Skeletal muscle tissue (tissue), 4 donors: ENCODE results near the gene PPIE. TPM values are rescaled to one million over a fixed set of nuclear protein-coding genes. Genes with fewer than 3 reads are reported as not detected.

ENCODE experiments used
- H3K27ac ChIP-seq: one replicate; pipeline ENCODE4 v1.7.0; 2013; ENCODE audit warnings: mild to moderate bottlenecking, low read depth, low read length, inconsistent platforms
- H3K27me3 ChIP-seq, 3 donors: one replicate each; pipeline ENCODE4 v1.7.0; 2013; ENCODE audit warnings: low read length in 3 of 3; ENCODE audit not compliant: control insufficient read depth in 3 of 3, insufficient read depth in 3 of 3
- H3K36me3 ChIP-seq, 3 donors: one replicate each; pipeline ENCODE4 v1.7.0; 2013; ENCODE audit warnings: low read length in 3 of 3; ENCODE audit not compliant: control insufficient read depth in 3 of 3, insufficient read depth in 3 of 3
- H3K4me1 ChIP-seq, 3 donors: one replicate each; pipeline ENCODE4 v1.7.0; 2013; ENCODE audit warnings: low read length in 3 of 3, mild to moderate bottlenecking in 3 of 3; ENCODE audit not compliant: control insufficient read depth in 3 of 3, insufficient read depth in 3 of 3
- H3K4me3 ChIP-seq, 3 donors: one replicate each; pipeline ENCODE4 v1.7.0; 2013; ENCODE audit warnings: low read length in 3 of 3
- H3K9ac ChIP-seq, 3 donors: one replicate each; pipeline ENCODE4 v1.7.0; 2013; ENCODE audit warnings: low read length in 3 of 3, mild to moderate bottlenecking in 3 of 3, moderate library complexity in 2 of 3, low read depth in 1 of 3
- H3K9me3 ChIP-seq, 3 donors: one replicate each; pipeline ENCODE4 v1.7.0; 2013; ENCODE audit warnings: low read length in 3 of 3; ENCODE audit not compliant: control insufficient read depth in 3 of 3
- total RNA-seq: library from RNA; depleted of rRNA; stranded (reverse); fragments of >200 nt; gene quantifications from one replicate; pipeline ENCODE4 v1.2.3, GENCODE V29; 2014
- donor health status: Osteomylitis.

The PPIE gene
- total RNA-seq = 24.5 TPM

- H3K9ac ChIP-seq = peak within 1 kb of the TSS; percentile 87 to 96 (median 96)
- no peaks in the 10 kb centered on the region for H3K9me3 ChIP-seq
- H3K4me3 ChIP-seq = peak within 1 kb of the TSS; percentile 96 to 98 (median 97)
- H3K27me3 ChIP-seq = no peaks in the 10 kb centered on the region
- H3K27ac ChIP-seq = peak within 1 kb of the TSS; percentile 70
- H3K4me1 ChIP-seq = peaks cover 11 to 20% (median 13%) of the 10 kb centered on the region in 3 donors
- peaks cover 14 to 37% (median 25%) of the 10 kb centered on the region in 3 donors for H3K36me3 ChIP-seq
These were observed at the start of gene PPIE for GRCh38 chr1:39738622-39739366. TSS of gene PPIE (plus strand) at chr1:39738882. CDS start at chr1:39738901, 19 bp downstream.

GRCh38 chr1:39689214-39689613 lies 49.5 kb upstream of the PPIE start:
- Histone ChIP-seq H3K9me3 (no peaks in the 10 kb centered on the region), H3K9ac (no peak overlapping the region), H3K36me3 (no peaks in the 10 kb centered on the region), H3K27ac (no peak overlapping the region), H3K4me1 (peaks cover 21 to 25% (median 23%) of the 10 kb centered on the region in 3 donors), H3K27me3 (peaks cover 25 to 36% (median 30%) of the 10 kb centered on the region in 3 donors), H3K4me3 (no peak overlapping the region)

DNA sequence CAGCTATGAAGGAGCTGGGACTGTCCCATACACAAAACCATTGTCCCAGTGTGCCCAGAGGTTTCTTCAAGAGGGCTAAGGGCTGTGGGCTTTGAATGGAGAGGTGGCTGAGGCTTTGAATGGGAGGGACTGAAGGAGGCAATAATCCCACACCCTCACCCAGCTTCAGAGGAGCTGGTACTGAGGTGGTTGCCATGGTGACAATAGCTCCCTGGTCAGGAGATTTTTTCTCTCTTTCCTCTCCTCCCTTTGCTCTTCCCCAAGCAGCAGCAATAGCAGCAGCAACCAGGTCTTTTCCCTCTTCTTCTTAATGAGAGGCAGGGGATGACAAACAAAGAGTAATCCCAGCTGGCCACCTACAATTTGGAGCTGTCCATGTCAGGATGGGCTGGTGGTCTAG lies 49.0 kb upstream of the PPIE start:
- Histone ChIP-seq H3K4me3 (no peak overlapping the region), H3K9ac (no peak overlapping the region), H3K36me3 (no peaks in the 10 kb centered on the region), H3K9me3 (no peaks in the 10 kb centered on the region), H3K27me3 (peaks cover 21 to 34% (median 26%) of the 10 kb centered on the region in 3 donors), H3K27ac (no peak overlapping the region), H3K4me1 (peaks cover 25 to 29% (median 27%) of the 10 kb centered on the region in 3 donors)

DNA sequence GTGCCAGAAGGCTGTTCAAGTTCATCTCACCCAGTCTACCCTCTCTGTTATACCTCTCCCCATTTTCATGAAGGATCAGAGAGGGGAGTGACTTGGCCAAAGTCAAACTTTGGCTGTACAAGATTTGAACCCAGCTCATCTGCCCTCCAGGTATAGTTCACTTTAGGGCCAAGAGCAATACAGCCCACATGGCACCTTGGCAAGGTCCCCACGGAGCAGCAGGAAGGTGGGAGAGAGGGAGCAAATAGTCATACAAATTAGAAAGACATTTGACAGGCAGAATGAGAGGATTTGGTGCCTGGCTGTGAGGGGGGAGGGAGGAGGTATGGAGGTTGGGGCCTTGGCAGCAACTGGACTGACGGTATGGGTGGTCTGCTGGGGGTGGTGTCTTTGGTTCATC lies 48.5 kb upstream of the PPIE start:
- no peak overlapping the region for H3K4me3 ChIP-seq
- H3K9ac ChIP-seq = no peak overlapping the region
- H3K36me3 ChIP-seq = no peaks in the 10 kb centered on the region
- H3K9me3 ChIP-seq = no peaks in the 10 kb centered on the region
- H3K4me1 ChIP-seq = peaks cover 30 to 34% (median 33%) of the 10 kb centered on the region in 3 donors
- H3K27ac ChIP-seq = no peak overlapping the region
- H3K27me3 ChIP-seq = peaks cover 19 to 32% (median 24%) of the 10 kb centered on the region in 3 donors

DNA sequence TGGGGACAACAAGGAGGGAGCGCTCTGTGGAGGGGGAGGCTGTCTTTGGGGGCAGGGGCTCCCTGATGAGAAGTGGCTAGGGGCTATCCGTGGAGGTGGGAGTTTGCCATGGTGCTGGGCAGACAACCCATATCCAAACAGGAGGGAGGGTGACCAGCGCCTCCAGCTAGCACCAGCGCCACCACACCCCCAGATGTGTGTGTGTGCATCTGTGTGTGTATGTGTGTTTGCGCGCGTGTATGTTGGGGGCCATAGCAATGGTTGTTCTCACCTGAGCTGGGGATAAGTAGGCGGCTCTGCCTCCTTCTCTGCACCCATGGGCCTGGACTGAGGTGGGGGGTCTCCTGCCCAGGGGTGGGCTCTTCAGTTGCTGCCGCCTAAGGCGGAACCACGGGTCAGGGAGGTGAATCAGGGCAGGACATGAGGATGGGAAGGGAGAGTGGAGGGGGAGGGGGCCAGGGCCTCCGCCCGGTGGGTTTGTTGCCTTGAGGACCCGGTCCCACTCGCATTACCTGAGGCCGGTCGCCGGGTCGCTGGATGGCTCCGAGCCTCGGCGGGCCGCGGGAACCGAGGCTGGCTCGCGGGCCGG lies 47.8 kb upstream of the PPIE start:
- Histone ChIP-seq H3K4me1 (peaks cover 34 to 38% (median 37%) of the 10 kb centered on the region in 3 donors), H3K27ac (no peak overlapping the region), H3K9ac (peak overlapping the region in 1 of 3 donors; percentile 25), H3K27me3 (peaks cover 19 to 32% (median 24%) of the 10 kb centered on the region in 3 donors), H3K4me3 (peak overlapping the region in 2 of 3 donors; percentile 58 to 70), H3K9me3 (no peaks in the 10 kb centered on the region), H3K36me3 (no peaks in the 10 kb centered on the region)

DNA sequence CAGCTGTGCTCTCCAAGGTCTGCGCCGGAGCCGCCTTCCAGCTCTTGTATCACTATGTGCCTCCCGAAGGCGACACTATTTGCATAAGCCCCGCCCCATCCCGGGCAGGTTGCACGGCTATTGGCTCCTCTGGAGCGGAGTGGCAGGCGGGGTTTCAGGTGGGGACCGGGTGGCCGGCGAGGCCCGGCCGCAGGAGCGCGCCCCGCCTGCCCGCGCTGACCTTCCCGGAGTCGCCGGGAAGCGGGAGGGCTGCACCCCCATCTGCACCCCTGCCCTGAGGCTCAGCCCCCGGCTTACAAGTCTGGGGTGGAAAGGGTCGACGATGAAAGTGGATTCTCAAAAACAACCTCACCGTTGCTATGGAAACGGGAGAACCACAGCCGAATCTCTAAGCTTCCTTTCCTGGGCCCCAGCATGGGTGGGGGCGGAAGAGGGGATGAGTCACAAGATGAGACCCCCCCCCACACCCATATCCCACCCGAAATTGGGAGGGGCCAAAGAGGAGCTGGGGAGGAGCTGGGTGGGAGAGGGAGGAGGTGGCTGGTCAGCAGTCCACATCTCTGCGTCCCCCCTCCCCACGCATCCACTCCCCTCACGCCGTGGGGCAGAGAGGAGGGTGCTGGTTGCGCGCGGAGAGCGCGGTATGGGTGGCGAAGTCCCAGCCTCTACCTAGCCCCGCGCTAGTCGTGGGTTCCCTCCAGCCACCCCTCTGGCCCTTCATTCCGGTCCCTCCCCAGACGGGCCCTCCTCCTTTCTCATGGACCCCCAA lies 47.1 kb upstream of the PPIE start, which contains the start of gene HPCAL4:
Gene HPCAL4 (minus strand): TSS at position 51 of the 769 bp plus-strand sequence. CDS start 6,830 bp downstream, outside the sequence.
- Histone ChIP-seq H3K27me3 (peaks cover 19 to 32% (median 24%) of the 10 kb centered on the region in 3 donors), H3K9me3 (no peaks in the 10 kb centered on the region), H3K27ac (no peak within 1 kb of the TSS), H3K4me3 (peak within 1 kb of the TSS; percentile 43 to 70 (median 58)), H3K9ac (peak within 1 kb of the TSS in 2 of 3 donors; percentile 32 to 33), H3K36me3 (no peaks in the 10 kb centered on the region), H3K4me1 (peaks cover 34 to 38% (median 37%) of the 10 kb centered on the region in 3 donors)

DNA sequence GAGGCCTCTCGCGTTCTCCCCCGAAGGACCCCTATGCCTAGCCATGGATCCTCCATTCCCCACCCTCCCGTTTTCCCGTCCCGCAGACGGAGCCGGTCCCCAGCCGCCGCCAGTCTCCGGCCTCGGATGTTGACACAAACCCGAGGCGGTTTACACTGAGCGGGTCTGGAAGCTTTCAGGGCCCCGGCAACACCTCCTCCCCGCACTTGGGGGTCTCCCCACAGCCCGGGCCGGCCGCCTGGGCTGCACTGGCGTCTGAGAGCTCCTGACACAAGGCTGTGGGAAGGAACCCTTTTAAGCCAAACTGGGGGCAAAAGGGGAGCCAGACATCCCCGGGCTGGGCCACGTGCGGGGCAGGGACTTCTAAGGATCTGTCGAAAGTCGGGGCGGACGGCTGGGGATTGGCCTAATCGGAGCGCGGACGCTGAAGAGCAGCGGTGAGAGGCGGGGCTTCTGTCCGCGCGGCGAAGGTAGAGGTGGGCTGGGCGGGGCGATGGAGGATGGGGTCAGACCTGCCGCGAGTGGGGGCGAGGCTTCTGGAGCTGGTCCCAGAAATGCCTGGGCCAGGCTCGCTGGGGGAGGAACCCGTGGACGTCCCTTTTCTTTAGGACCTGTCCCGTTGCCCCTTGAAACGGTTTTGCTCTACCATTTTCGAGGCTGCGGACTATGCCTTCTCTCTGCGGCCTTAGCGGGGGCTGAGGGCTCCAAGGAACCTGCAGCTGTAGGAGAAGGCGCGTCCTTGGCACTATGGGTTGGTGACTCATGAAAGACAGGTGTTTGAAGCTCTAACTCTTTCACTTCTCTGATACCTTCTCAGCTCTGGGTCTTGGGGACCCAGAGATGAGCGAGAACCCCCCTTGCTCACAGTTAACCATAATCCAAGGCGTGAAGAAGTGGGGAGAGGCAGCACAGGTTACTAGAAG lies 46.3 kb upstream of the PPIE start:
- H3K9me3 ChIP-seq = no peaks in the 10 kb centered on the region
- H3K9ac ChIP-seq = peak overlapping the region in 2 of 3 donors; percentile 32 to 33
- peaks cover 19 to 32% (median 24%) of the 10 kb centered on the region in 3 donors for H3K27me3 ChIP-seq
- H3K4me3 ChIP-seq = peak overlapping the region in 2 of 3 donors; percentile 58 to 70
- H3K27ac ChIP-seq = no peak overlapping the region
- no peaks in the 10 kb centered on the region for H3K36me3 ChIP-seq
- peaks cover 34 to 38% (median 37%) of the 10 kb centered on the region in 3 donors for H3K4me1 ChIP-seq

DNA sequence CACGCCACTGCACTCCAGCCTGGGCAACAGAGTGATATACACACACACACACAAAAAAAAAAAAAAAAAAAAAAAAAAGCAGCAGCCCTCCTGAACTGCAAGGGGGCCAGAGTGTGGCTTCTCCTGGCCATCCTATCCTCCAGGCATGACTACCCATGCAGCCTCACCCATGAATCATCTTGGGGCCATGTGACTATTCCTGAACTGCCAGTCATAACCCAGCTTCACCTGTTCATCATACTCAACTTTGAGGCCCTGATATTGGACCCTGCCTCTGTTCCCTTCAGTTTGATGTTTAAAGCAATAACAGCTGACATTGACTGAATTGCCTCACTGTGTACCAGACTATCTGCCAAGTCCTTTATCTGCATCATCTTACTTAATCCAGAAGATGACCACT lies 44.7 kb upstream of the PPIE start:
- H3K27me3 ChIP-seq = peaks cover 17 to 25% (median 17%) of the 10 kb centered on the region in 3 donors
- H3K27ac ChIP-seq = peak overlapping the region; percentile 67
- no peak overlapping the region for H3K4me3 ChIP-seq

GRCh38 chr1:39695016-39695415 lies 43.7 kb upstream of the PPIE start:
- Histone ChIP-seq H3K4me1 (peaks cover 34 to 38% (median 37%) of the 10 kb centered on the region in 3 donors), H3K27ac (peak overlapping the region; percentile 67), H3K4me3 (no peak overlapping the region), H3K9me3 (no peaks in the 10 kb centered on the region), H3K9ac (no peak overlapping the region), H3K36me3 (no peaks in the 10 kb centered on the region), H3K27me3 (peaks cover 13 to 22% (median 17%) of the 10 kb centered on the region in 3 donors)

More for the DNA sequence above, 44.7 kb upstream of the PPIE start:
- no peak overlapping the region for H3K9ac ChIP-seq
- no peaks in the 10 kb centered on the region for H3K36me3 ChIP-seq
- H3K4me1 ChIP-seq = peaks cover 34 to 38% (median 37%) of the 10 kb centered on the region in 3 donors
- no peaks in the 10 kb centered on the region for H3K9me3 ChIP-seq
